B cell (primary cell): Measurements from ENCODE around the gene VILL.

Source experiments
- CTCF ChIP-seq: fragments of 200-600 bp; IDR thresholded peaks from one replicate; pipeline ENCODE4 v1.8.0; 2022; ENCODE audit warnings: antibody characterized with exemption, mild to moderate bottlenecking
- EZH2 ChIP-seq: IDR thresholded peaks from 2 replicates; pipeline ENCODE4 v1.6.1; 2012; ENCODE audit warnings: borderline replicate concordance, low read depth, mild to moderate bottlenecking, moderate library complexity, low read length; ENCODE audit not compliant: insufficient read depth, poor library complexity, severe bottlenecking

DNA sequence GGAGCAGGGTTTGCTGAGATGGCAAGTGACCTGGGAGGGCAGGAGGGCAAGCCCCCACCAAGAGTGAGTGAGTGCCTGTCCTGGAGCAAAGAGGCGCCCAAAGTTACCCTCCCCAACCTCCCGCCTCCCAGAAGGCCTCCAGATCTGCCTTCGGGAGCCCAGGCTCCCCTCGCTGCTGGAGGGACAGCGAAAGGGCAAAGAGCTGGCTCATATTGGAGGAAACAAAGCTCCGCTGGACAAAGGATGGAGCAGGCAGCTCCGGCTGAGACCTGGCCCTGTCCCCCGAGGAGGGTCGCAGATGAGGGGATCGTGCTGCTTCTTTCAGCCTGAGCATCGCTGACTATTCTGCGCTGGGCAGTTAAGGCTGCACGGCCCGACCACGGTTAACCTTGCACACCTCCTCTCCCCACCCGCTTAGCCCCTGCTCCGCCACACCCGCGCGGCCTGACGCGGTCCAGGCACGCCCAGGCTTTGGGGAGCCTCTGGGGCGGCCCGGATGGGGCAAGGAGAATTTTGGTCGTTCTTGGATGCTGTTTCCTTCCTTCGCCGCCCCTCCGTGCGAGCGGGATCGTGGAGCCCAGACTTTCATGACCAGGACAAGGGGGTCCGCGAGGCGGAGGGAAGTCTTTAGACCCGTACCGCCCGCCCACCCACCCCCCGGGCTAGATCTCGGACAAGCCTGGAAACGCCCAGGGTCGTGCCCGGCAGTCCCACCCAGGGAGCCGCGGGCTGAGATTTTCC lies 38.2 kb downstream of the VILL start:
- no peak for TF ChIP-seq EZH2
- no peak for TF ChIP-seq CTCF
